ACC112 (cell line): ENCODE results near the gene BAIAP3.

Experiments
- H2AFZ ChIP-seq: fragments of 200-600 bp; sonication (generic); one replicate; pipeline ENCODE4 v1.6.0; 2017; ENCODE audit warnings: antibody characterized with exemption, low read length; ENCODE audit not compliant: unreplicated experiment
- H3K27ac ChIP-seq: fragments of 200-600 bp; sonication (generic); 2 replicates; pipeline ENCODE4 v1.5.1; 2014; ENCODE audit warnings: low read depth, mild to moderate bottlenecking, antibody characterized with exemption, low read length, moderate library complexity
- H3K27me3 ChIP-seq: fragments of 200-600 bp; sonication (generic); 2 replicates; pipeline ENCODE4 v1.6.1; 2014; ENCODE audit warnings: mild to moderate bottlenecking, antibody characterized with exemption, low read length, moderate library complexity, mixed read lengths; ENCODE audit not compliant: insufficient read depth
- H3K36me3 ChIP-seq: fragments of 200-600 bp; sonication (generic); 2 replicates; pipeline ENCODE4 v1.6.1; 2016; ENCODE audit warnings: mild to moderate bottlenecking, antibody characterized with exemption, low read length, moderate library complexity, mixed read lengths; ENCODE audit not compliant: insufficient read depth
- H3K4me1 ChIP-seq: fragments of 200-600 bp; sonication (generic); one replicate; pipeline ENCODE4 v1.6.1; 2016; ENCODE audit warnings: low read length, mixed read lengths; ENCODE audit not compliant: insufficient read depth, unreplicated experiment, control insufficient read depth
- H3K4me3 ChIP-seq: fragments of 200-600 bp; sonication (generic); 2 replicates; pipeline ENCODE4 v1.5.1; 2014; ENCODE audit warnings: mild to moderate bottlenecking, low read depth, low read length
- H3K79me2 ChIP-seq: fragments of 200-600 bp; sonication (generic); one replicate; pipeline ENCODE4 v1.6.0; 2016; ENCODE audit warnings: low read length; ENCODE audit not compliant: control insufficient read depth, unreplicated experiment, insufficient read depth

Gene BAIAP3

DNA sequence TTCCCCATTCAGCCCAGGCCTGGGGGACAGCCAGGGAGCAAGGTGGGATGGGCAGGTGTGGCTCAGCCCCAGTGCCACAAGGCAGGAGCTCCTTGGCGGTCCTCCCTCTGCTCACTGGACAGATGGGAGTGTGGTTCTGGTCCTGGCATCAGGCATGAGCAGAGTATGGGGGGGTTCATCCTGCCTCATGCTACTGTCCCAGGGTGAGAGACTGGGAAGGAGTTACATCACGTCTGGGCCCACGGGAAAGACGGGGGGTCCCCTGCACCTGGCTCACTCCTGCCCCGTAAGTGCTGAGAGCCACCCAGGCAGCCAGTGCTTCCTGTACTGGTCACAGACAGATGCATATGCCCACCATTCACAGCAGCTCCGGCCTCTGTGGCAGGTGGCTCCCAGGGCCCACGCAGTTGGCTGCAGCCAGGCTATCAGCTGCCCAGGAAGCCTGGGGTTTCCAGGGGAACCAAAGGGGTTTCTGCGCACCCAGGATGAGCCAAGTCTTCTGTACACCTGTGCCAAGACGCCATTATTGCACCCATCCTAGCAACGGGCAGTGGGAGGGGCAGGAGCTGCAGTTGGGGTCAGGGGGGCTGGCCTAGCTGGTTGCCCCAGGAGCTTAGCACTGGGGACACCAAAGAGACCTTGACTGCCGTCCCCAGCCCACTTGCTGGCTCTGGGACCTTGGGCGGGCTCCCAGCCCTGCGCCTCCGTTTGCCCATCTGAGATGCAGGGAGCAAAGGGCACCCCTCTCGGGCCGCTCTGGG, 1.9 kb downstream of the BAIAP3 start:
- peaks cover 11% of the 10 kb centered on the region for H3K4me1 ChIP-seq
- no peak overlapping the region for H3K4me3 ChIP-seq
- no peak overlapping the region for H3K27ac ChIP-seq
- H3K27me3 ChIP-seq = peaks cover 64% of the 10 kb centered on the region
- H3K79me2 ChIP-seq = no peaks in the 10 kb centered on the region
- no peak overlapping the region for H2AFZ ChIP-seq
- H3K36me3 ChIP-seq = no peaks in the 10 kb centered on the region

DNA sequence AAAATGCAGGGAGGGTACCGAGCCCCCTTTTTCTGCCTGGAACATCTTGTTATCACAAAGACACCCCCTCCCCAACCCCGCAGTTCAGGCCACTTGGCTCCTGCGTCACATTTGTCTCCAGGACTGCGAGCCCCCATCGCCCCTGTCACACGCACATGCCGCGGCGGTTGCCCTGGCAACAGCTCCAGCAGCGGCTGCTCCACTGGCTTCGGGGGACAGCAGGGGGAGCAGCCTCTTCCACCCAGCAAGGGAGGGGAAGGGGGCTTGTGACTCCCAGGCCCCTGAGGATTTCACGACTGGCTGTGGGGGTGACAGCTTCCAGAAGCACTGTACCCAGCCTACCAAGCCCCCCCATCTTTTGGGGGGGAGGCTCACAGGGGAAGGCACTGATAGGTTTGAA, 2.6 kb downstream of the BAIAP3 start:
- H3K27me3 ChIP-seq = peaks cover 59% of the 10 kb centered on the region
- no peak overlapping the region for H3K4me3 ChIP-seq
- no peaks in the 10 kb centered on the region for H3K79me2 ChIP-seq
- H3K4me1 ChIP-seq = peaks cover 11% of the 10 kb centered on the region
- H2AFZ ChIP-seq = no peak overlapping the region
- H3K27ac ChIP-seq = no peak overlapping the region
- H3K36me3 ChIP-seq = no peaks in the 10 kb centered on the region

DNA sequence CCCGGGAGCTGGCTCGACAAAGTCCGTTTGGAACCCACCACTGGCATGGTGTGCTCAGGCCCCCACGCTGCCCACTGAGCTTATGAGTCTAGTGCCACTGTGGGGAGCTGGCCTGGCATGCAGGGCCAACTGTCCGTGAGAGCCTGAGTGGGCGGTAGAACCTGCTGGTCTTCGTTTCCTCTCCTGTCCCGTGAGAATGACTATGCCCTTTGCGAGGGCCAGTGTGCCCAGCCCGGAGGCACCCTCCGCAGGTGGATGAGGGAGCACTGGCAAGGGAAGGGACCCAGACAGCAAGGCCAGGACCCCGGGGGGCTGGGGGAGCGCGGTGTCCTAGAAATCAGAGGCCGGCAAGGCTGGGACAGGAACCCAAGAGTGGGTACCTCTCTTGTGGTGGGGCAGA, 3.2 kb downstream of the BAIAP3 start:
- no peak overlapping the region for H3K4me3 ChIP-seq
- H2AFZ ChIP-seq = no peak overlapping the region
- H3K79me2 ChIP-seq = no peaks in the 10 kb centered on the region
- H3K4me1 ChIP-seq = peaks cover 7% of the 10 kb centered on the region
- H3K36me3 ChIP-seq = no peaks in the 10 kb centered on the region
- no peak overlapping the region for H3K27ac ChIP-seq
- H3K27me3 ChIP-seq = peaks cover 52% of the 10 kb centered on the region

DNA sequence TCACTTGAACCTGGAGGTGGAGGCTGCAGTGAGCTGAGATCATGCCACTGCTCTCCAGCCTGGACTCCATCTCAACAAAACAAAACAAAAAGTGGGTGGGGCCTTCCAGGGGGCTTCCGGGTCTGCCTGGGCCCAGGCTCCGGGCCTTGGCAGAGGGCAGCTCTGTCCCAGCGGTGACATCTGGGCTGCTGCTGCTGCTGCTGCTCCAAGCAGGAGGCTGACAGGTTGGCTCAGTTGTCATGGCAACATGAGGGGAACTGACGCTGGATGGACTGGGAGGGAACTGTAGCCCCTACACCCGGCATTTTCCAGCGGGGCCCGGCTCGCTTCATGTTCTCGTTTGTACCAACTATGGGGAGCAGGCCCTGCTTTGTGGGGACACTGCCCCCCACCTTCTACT, 4.0 kb downstream of the BAIAP3 start:
- Histone ChIP-seq H2AFZ (no peak overlapping the region), H3K4me3 (no peak overlapping the region), H3K4me1 (no peaks in the 10 kb centered on the region), H3K79me2 (no peaks in the 10 kb centered on the region), H3K27me3 (peaks cover 45% of the 10 kb centered on the region), H3K27ac (no peak overlapping the region), H3K36me3 (no peaks in the 10 kb centered on the region)

DNA sequence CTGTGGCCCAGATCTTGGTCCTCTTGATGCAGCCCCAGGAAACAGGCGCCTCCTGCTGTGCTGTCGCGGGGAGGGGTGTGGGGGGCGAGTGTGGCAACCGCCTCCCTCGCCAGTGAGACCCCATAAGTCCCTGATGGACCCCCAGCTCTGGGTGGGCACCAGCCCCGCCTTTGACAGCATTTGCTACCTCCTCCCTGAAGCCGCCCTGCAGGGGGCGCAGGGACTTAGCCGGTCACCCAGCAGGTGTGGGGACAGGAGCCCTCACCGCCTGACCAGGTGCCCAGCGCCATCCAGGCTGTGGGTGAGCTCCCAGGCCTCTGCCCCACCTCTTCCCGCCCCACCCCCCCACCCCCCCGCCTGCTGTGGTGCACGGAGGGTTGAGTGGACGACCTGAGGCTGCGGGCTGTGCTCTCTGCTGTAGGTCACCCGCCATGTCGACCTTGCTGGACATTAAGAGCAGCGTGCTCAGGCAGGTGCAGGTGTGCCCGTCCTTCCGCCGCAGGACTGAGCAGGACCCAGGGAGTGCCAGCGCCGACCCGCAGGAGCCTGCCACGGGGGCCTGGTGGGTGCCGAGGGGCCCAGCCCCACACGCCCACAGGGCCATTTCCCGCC, 4.8 kb downstream of the BAIAP3 start:
- Histone ChIP-seq H3K4me1 (no peaks in the 10 kb centered on the region), H3K36me3 (no peaks in the 10 kb centered on the region), H3K27ac (no peak overlapping the region), H3K4me3 (no peak overlapping the region), H3K27me3 (peaks cover 38% of the 10 kb centered on the region), H3K79me2 (no peaks in the 10 kb centered on the region), H2AFZ (no peak overlapping the region)

DNA sequence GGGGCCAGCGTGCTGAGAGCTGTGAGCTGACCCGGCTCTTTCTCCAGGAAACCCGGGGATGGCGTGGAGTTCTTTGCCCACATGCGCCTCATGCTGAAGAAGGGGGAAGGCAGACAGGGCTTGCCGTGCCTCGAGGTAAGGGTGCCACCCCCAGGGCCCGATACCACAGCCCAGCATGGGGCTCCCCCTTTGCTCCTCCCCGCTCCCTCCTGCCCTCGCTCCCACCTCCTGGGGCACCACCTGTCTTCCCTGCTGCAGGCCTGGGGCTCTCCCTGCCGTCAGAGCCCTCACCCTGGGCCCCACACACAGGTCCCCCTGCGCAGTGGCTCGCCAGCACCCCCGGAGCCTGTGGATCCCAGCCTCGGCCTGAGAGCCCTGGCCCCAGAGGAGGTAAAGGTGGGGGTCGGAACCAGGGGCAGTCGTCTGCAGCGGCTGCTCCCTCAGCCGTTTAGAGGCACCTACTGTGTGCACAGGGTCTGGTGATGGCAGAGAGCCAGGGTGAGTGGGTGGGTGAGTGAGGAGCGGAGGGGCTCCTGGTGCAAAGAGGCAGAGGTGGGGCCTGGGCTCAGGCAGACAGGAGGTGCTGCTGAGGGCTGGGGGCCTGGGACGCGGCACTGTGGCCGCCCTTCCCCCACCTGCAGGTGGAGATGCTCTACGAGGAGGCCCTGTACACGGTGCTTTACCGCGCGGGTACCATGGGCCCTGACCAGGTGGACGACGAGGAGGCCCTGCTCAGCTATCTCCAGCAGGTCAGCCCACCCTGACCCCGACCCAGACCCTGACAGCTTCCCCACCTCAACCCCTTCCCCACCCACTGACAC, 5.6 kb downstream of the BAIAP3 start:
- Histone ChIP-seq H3K27me3 (peaks cover 30% of the 10 kb centered on the region), H3K4me1 (no peaks in the 10 kb centered on the region)

DNA sequence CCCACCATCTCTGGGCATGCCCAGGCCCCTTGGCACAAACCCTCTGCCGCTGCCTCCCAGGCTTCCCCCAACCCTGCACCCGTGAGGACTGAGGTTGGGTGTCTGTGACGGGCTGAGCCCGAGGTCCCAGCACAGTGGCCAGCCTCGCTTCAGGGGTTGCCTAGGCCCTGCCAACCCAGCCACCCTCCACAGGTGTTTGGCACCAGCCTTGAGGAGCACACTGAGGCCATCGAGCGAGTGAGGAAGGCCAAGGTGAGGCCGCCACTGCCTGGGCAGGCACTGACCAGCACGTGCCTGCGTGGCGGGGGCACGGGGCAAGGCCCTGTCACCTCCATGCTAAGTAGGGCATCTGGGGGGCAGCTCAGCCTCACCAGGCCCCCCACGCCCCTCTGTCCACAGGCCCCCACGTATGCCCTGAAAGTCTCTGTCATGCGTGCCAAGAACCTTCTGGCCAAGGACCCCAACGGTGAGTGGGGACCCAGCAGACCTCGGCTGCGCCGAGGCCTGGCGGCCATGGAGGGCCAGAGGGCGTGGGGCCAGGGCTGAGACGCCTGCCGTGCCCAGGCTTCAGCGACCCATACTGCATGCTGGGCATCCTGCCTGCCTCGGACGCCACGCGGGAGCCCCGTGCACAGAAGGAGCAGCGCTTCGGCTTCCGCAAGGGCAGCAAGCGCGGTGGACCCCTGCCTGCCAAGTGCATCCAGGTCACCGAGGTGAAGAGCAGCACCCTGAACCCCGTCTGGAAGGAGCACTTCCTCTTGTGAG, 7.5 kb downstream of the BAIAP3 start:
- Histone ChIP-seq H3K36me3 (no peaks in the 10 kb centered on the region), H3K27me3 (peaks cover 12% of the 10 kb centered on the region), H3K4me1 (no peaks in the 10 kb centered on the region), H2AFZ (no peak overlapping the region), H3K27ac (no peak overlapping the region), H3K79me2 (no peaks in the 10 kb centered on the region), H3K4me3 (no peak overlapping the region)

More for the DNA sequence above, 5.6 kb downstream of the BAIAP3 start:
- H3K4me3 ChIP-seq = no peak overlapping the region
- no peaks in the 10 kb centered on the region for H3K36me3 ChIP-seq
- H3K79me2 ChIP-seq = no peaks in the 10 kb centered on the region
- no peak overlapping the region for H2AFZ ChIP-seq
- H3K27ac ChIP-seq = no peak overlapping the region

DNA sequence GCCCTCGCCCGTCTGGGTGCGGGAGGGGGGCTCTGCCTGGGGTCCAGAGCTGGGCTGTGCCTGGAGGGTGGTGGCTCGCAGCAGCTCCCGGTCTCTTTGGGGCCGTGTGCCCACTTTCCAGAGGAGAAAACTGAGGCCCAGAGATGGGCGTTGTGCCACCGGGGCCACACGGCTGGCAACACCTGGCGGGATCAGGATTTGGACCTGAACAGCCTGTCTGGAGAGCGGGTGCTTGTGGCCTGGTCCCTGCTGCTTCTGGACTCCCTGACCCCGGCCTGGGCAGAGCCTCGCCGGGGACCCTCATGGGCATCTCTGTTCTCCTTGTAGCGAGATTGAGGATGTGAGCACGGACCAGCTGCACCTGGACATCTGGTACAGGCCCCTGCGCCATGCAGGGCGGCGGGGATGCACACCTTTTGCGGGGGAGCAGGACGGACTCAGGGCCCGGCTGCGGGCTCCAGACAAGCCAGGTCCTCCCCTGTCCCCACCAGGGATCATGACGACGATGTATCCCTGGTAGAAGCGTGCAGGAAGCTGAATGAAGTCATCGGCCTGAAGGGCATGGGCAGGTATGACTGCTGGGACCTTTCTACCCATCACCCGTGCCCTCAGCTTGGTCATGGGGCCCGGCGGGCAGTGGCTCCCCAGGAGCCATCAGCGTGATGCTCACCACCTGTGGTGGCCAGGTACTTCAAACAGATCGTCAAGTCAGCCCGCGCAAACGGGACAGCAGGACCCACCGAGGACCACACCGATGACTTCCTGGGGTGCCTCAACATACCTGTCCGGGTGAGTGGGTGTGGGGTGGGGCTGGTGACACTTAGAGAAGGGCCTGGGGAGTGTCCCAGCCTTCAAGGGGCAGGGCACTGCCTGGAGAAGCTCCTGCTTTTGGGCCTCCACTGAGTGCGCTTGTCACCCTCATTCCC, 8.3 kb downstream of the BAIAP3 start:
- Histone ChIP-seq H3K4me1 (no peaks in the 10 kb centered on the region), H3K79me2 (no peaks in the 10 kb centered on the region), H3K27me3 (peaks cover 3% of the 10 kb centered on the region), H3K36me3 (no peaks in the 10 kb centered on the region), H3K27ac (no peak overlapping the region), H3K4me3 (no peak overlapping the region), H2AFZ (no peak overlapping the region)

DNA sequence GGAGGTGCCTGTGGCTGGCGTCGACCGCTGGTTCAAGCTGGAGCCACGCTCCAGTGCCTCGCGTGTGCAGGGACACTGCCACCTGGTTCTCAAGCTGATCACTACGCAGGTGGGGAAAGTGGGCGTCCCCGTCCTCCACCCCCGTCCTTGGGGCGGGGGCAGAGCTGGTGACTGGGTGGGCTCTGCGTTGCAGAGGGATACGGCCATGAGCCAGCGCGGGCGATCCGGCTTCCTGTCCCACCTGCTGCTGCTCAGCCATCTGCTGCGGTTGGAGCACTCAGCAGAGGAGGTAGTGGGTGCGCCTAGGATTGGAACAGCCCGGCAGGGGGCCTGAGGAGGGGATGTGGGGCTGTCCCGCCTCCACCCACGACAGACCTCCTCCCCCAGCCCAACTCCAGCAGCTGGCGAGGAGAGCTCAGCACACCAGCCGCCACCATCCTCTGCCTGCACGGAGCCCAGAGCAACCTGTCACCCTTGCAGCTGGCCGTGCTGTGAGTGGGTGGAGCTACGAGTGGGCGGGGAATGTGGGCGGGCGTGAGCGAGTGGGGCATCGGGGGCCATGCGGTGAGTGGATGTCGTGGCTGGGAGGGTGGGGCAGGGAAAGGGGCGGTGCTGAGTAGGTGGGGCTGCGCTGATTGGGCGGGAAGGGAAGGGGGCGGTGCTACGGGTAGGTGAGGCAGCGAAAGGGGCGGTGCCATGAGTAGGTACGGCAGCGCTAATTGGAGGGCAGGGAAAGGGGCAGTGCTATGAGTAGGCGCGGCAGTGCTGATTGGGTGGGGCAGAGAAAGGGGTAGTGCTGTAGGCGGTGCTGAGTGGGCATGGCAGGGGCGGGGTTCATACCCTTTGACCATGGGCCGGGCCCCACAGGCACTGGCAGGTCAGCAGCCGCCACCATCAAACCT, 9.3 kb downstream of the BAIAP3 start:
- no peaks in the 10 kb centered on the region for H3K27me3 ChIP-seq
- no peak overlapping the region for H3K27ac ChIP-seq
- H3K36me3 ChIP-seq = no peaks in the 10 kb centered on the region
- H3K79me2 ChIP-seq = no peaks in the 10 kb centered on the region
- H2AFZ ChIP-seq = no peak overlapping the region
- H3K4me1 ChIP-seq = no peaks in the 10 kb centered on the region
- H3K4me3 ChIP-seq = no peak overlapping the region
